ENCODE data around the gene NEURL1.

Gene NEURL1

GRCh38 chr10:103583871-103584215 is 90.3 kb downstream of the NEURL1 start:
- no peak for DNase-seq (ENCODE audit: low read depth in 3 of 3)

GRCh38 chr10:103584216-103585010 is 90.9 kb downstream of the NEURL1 start:
- peak in 2 of 3 experiments; percentile 40 to 65 for DNase-seq (ENCODE audit: low read depth in 3 of 3)

- no peak for DNase-seq (ENCODE audit: low read depth in 3 of 3)
Observed at GRCh38 chr10:103585011-103585405, 91.5 kb downstream of the NEURL1 start.

GRCh38 chr10:103587073-103587472 is 93.6 kb downstream of the NEURL1 start:
- no peak for DNase-seq (ENCODE audit: low read depth in 3 of 3)

GRCh38 chr10:103589074-103589630 is 95.6 kb downstream of the NEURL1 start:
- DNase-seq (ENCODE audit: low read depth in 3 of 3): no peak

GRCh38 chr10:103590060-103590459 is 96.6 kb downstream of the NEURL1 start:
- DNase-seq (ENCODE audit: low read depth in 3 of 3): no peak

- DNase-seq (ENCODE audit: low read depth in 3 of 3): no peak
Observed at GRCh38 chr10:103590744-103591291, 97.3 kb downstream of the NEURL1 start.

- DNase-seq (ENCODE audit: low read depth in 3 of 3): peak in 2 of 3 experiments; percentile 14 to 19
Observed at GRCh38 chr10:103592186-103593021, 98.9 kb downstream of the NEURL1 start.

- no peak for DNase-seq (ENCODE audit: low read depth in 3 of 3)
Observed at GRCh38 chr10:103593022-103593570, 99.6 kb downstream of the NEURL1 start.

- no peak for DNase-seq (ENCODE audit: low read depth in 3 of 3)
Observed at GRCh38 chr10:103595933-103596726, 102.6 kb downstream of the NEURL1 start.

- DNase-seq (ENCODE audit: low read depth in 3 of 3): no peak
Observed at GRCh38 chr10:103597003-103597402, 103.5 kb downstream of the NEURL1 start.

GRCh38 chr10:103598654-103599115 is 105.2 kb downstream of the NEURL1 start:
- DNase-seq (ENCODE audit: low read depth in 3 of 3): no peak

GRCh38 chr10:103599211-103599610 is 105.7 kb downstream of the NEURL1 start:
- no peak for DNase-seq (ENCODE audit: low read depth in 3 of 3)

- no peak for DNase-seq (ENCODE audit: low read depth in 3 of 3)
Observed at GRCh38 chr10:103599907-103600306, 106.4 kb downstream of the NEURL1 start.

GRCh38 chr10:103600325-103600724 is 106.8 kb downstream of the NEURL1 start:
- DNase-seq (ENCODE audit: low read depth in 3 of 3): no peak

- DNase-seq (ENCODE audit: low read depth in 3 of 3): no peak
Observed at GRCh38 chr10:103600956-103601569, 107.6 kb downstream of the NEURL1 start.

- DNase-seq (ENCODE audit: low read depth in 3 of 3): no peak
Observed at GRCh38 chr10:103602028-103602851, 108.7 kb downstream of the NEURL1 start.

GRCh38 chr10:103602852-103603155 is 109.3 kb downstream of the NEURL1 start:
- DNase-seq (ENCODE audit: low read depth in 3 of 3): no peak

GRCh38 chr10:103603382-103603781 is 109.9 kb downstream of the NEURL1 start:
- DNase-seq (ENCODE audit: low read depth in 3 of 3): no peak

All from stimulated activated CD4-positive, alpha-beta T cell treated with anti-CD3 and anti-CD28 coated beads, TNF-alpha, amount 100 ng/mL, for 4 hours (primary cell).